ENCODE results near the gene URB2. TPM values are rescaled to one million over a fixed set of nuclear protein-coding genes. Genes with fewer than 3 reads are reported as not detected.

URB2 gene
- total RNA-seq, 4 donors from 2014 or later = 11.0 to 14.1 (median 11.7) TPM

- Histone ChIP-seq H3K27ac (no peak overlapping the region), H3K36me3 (no peaks in the 10 kb centered on the region), H3K27me3 (no peaks in the 10 kb centered on the region), H3K9me3 (peaks cover 5% of the 10 kb centered on the region), H3K4me3 (no peak overlapping the region), H3K4me1 (peaks cover 6% of the 10 kb centered on the region)
- DNase-seq (ENCODE audit: low spot score in 2 of 2) = no peak
- 74% methylated on average over 1 of the region's 1 CpG for WGBS
- TF ChIP-seq CTCF (IDR thresholded peaks at IDR 0.05) (no peak), EP300 (IDR thresholded peaks at IDR 0.05) (no peak), POLR2A (IDR thresholded peaks at IDR 0.05) (no peak), POLR2AphosphoS5 (IDR thresholded peaks at IDR 0.05) (no peak)
Measured at GRCh38 chr1:229690662-229691061, 64.6 kb downstream of the URB2 start.

GRCh38 chr1:229691362-229691761, 65.3 kb downstream of the URB2 start:
- H3K4me3 ChIP-seq = no peak overlapping the region
- no peak overlapping the region for H3K27ac ChIP-seq
- H3K9me3 ChIP-seq = no peaks in the 10 kb centered on the region
- no peaks in the 10 kb centered on the region for H3K27me3 ChIP-seq
- TF ChIP-seq CTCF (IDR thresholded peaks at IDR 0.05) (no peak), POLR2AphosphoS5 (IDR thresholded peaks at IDR 0.05) (no peak), POLR2A (IDR thresholded peaks at IDR 0.05) (no peak), EP300 (IDR thresholded peaks at IDR 0.05) (no peak)
- DNase-seq (ENCODE audit: low spot score in 2 of 2) = no peak
- H3K4me1 ChIP-seq = peaks cover 6% of the 10 kb centered on the region
- no peaks in the 10 kb centered on the region for H3K36me3 ChIP-seq
- 87% methylated on average over 6 of the region's 6 CpGs for WGBS

GRCh38 chr1:229693129-229693900, 67.3 kb downstream of the URB2 start:
- Histone ChIP-seq H3K4me1 (peaks cover 6% of the 10 kb centered on the region), H3K9me3 (no peaks in the 10 kb centered on the region), H3K36me3 (no peaks in the 10 kb centered on the region), H3K4me3 (no peak overlapping the region), H3K27ac (no peak overlapping the region), H3K27me3 (no peaks in the 10 kb centered on the region)
- DNase-seq (ENCODE audit: low spot score in 2 of 2) = no peak
- no peak for TF ChIP-seq POLR2AphosphoS5 (IDR thresholded peaks at IDR 0.05)
- TF ChIP-seq POLR2A (IDR thresholded peaks at IDR 0.05) = no peak
- no peak for TF ChIP-seq EP300 (IDR thresholded peaks at IDR 0.05)
- TF ChIP-seq CTCF (IDR thresholded peaks at IDR 0.05) = no peak
- WGBS = 68% methylated on average over 10 of the region's 10 CpGs

GRCh38 chr1:229694053-229694693, 68.1 kb downstream of the URB2 start:
- DNase-seq (ENCODE audit: low spot score in 2 of 2) = peak; percentile 81 to 87
- TF ChIP-seq POLR2AphosphoS5 (IDR thresholded peaks at IDR 0.05) (no peak), EP300 (IDR thresholded peaks at IDR 0.05) (no peak), POLR2A (IDR thresholded peaks at IDR 0.05) (no peak), CTCF (IDR thresholded peaks at IDR 0.05) (no peak)
- no peaks in the 10 kb centered on the region for H3K36me3 ChIP-seq
- no peak overlapping the region for H3K4me3 ChIP-seq
- WGBS = 40% methylated on average over 7 of the region's 11 CpGs
- H3K4me1 ChIP-seq = peaks cover 6% of the 10 kb centered on the region
- H3K27me3 ChIP-seq = no peaks in the 10 kb centered on the region
- no peak overlapping the region for H3K27ac ChIP-seq
- no peaks in the 10 kb centered on the region for H3K9me3 ChIP-seq

DNA sequence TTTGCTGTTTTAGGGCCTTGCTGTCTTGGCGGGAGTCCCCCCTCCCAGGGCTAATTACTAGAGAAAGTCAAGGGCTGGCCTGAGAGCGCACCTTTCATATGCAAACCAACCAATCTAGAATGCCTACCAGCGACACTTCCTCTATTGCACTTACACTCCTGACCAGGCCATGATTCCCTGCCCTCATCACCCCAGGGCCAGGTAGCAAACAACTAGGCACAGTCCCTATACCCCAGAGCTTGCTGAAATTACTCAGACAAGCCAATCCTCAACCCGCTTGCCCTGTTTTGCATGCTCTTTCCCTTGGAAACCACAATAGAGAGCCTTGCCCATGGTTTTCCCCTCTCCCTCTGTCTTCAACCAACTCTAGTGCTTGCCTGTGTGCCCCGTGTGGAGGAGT, 70.3 kb downstream of the URB2 start:
- Histone ChIP-seq H3K4me3 (no peak overlapping the region), H3K27ac (no peak overlapping the region), H3K27me3 (no peaks in the 10 kb centered on the region), H3K36me3 (no peaks in the 10 kb centered on the region), H3K9me3 (no peaks in the 10 kb centered on the region), H3K4me1 (peaks cover 6% of the 10 kb centered on the region)
- WGBS = 89% methylated on average over 5 of the region's 5 CpGs
- no peak for TF ChIP-seq EP300 (IDR thresholded peaks at IDR 0.05)
- TF ChIP-seq POLR2AphosphoS5 (IDR thresholded peaks at IDR 0.05) = no peak
- no peak for TF ChIP-seq CTCF (IDR thresholded peaks at IDR 0.05)
- no peak for TF ChIP-seq POLR2A (IDR thresholded peaks at IDR 0.05)
- DNase-seq (ENCODE audit: low spot score in 2 of 2) = no peak

All from suprapubic skin (tissue), 4 donors.